Coronary artery (tissue), 2 donors: ENCODE data around the gene VWA5B2.

Experiments
- DNase-seq: peaks from one replicate; pipeline ENCODE4 v3.0.0-alpha.2; 2017; ENCODE audit warnings: low spot score
- H3K27ac ChIP-seq, 2 donors: fragments of 200-600 bp; sonication (generic); one replicate each; pipeline ENCODE4 v1.5.1; 2016 to 2019
- H3K4me3 ChIP-seq: fragments of 200-600 bp; sonication (generic); 2 replicates; pipeline ENCODE4 v1.5.1; 2016; ENCODE audit warnings: mild to moderate bottlenecking, moderate library complexity
- CTCF ChIP-seq: fragments of 200-600 bp; sonication (generic); IDR thresholded peaks from one replicate; pipeline ENCODE4 v1.5.1; 2019; ENCODE audit warnings: antibody characterized with exemption

The VWA5B2 gene

GRCh38 chr3:184186184-184186901 is 43.0 kb upstream of the VWA5B2 start, which contains the start of gene ABCF3:
TSS of gene ABCF3 (plus strand) at chr3:184186199. CDS start at chr3:184186208, 9 bp downstream.
- no peak for TF ChIP-seq CTCF
- Histone ChIP-seq H3K4me3 (peak within 1 kb of the TSS; percentile 98), H3K27ac (peak within 1 kb of the TSS; percentile 91 to 93)
- no peak for DNase-seq

- Histone ChIP-seq H3K4me3 (peak overlapping the region; percentile 98), H3K27ac (peak overlapping the region; percentile 91 to 93)
- DNase-seq: no peak
- no peak for TF ChIP-seq CTCF
These were observed 42.5 kb upstream of the VWA5B2 start for GRCh38 chr3:184186902-184187207.

- no peak for TF ChIP-seq CTCF
- H3K27ac ChIP-seq: no peak overlapping the region
- no peak for DNase-seq
- no peak overlapping the region for H3K4me3 ChIP-seq
These were observed 41.3 kb upstream of the VWA5B2 start for GRCh38 chr3:184188080-184188479.

DNA sequence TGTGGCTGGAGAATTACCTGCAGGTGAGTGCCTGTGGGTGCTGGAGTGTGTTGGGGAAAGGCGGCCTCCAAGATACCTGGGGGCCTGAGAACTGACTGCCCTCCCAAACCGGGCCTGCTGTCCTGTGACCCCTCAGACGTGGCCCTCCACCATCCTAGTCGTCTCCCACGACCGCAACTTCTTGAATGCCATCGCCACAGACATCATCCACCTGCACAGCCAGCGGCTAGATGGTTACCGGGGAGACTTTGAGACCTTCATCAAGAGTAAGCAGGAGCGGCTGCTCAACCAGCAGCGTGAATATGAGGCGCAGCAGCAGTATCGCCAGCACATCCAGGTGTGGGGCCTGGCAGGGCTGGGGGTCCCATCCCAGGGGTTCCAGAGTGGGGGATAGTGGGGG is 40.0 kb upstream of the VWA5B2 start:
- TF ChIP-seq CTCF: no peak
- Histone ChIP-seq H3K4me3 (no peak overlapping the region), H3K27ac (no peak overlapping the region)
- DNase-seq: no peak

DNA sequence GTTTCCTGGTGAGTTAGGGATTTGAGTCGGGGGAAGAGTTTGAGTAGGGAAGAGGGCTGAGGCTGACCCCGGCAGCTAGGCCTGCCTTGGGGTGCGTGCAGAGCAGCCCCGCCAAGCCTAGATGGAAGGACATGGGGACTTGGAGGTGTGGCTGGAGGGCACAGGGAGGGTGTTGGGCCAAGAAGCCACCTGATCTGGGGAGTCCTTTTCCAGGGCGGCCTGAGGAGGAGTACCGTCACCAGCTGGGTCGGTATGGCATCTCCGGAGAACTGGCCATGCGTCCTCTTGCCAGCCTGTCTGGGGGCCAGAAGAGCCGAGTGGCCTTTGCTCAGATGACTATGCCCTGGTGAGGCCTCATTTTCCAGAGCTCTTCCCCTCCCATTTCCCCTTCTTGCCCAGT is 36.5 kb upstream of the VWA5B2 start:
- no peak overlapping the region for H3K27ac ChIP-seq
- no peak overlapping the region for H3K4me3 ChIP-seq
- no peak for TF ChIP-seq CTCF
- DNase-seq: no peak

DNA sequence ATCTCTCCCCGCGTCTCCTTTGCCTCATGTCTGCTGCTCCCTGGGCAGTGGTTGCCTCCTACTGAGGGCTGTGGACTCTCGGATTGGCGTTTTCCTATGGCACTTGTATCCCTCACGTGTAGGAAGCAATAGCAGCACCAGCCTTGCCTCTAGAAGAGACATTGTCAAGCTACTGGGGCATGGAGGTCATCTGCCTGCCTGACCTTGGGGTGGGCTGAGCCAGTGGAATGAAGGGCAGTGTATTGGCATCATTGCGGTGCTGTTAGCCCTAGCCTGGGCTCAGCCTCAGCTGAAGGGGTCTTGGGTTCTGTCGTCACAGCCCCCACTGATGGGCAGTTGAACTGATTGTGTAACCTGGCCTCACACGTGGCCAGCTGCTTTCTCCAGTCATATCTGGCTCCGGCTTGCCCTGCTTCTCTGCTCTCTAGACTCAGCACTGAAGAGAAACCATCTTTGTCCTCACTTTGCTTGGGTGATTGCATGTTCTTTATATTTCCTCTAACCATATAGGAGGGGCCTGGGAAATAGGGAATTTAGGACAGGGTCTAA is 35.3 kb upstream of the VWA5B2 start:
- Histone ChIP-seq H3K27ac (no peak overlapping the region), H3K4me3 (no peak overlapping the region)
- no peak for DNase-seq
- no peak for TF ChIP-seq CTCF

- no peak overlapping the region for H3K4me3 ChIP-seq
- no peak overlapping the region for H3K27ac ChIP-seq
- no peak for TF ChIP-seq CTCF
- DNase-seq: no peak
These were observed 32.8 kb upstream of the VWA5B2 start for GRCh38 chr3:184196536-184196935.
